GM21515 (cell line): ENCODE results near the gene RGS16.
"Not testable (repeated sequence)": the region's sequence is repeated elsewhere in the genome, so short reads cannot be mapped to it uniquely, and the experiment has no call there.

Source experiments
- ATAC-seq: cut with Tn5 transposase; IDR thresholded peaks from one replicate; pipeline ENCODE4 v1.9.1; 2021; ENCODE audit not compliant: unreplicated experiment

Gene RGS16

GRCh38 chr1:182604175-182605164, at the start of gene RGS16:
Gene RGS16, minus strand, starts transcription at chr1:182604389. Its CDS starts 130 bp downstream, at chr1:182604259.
- ATAC-seq, result peak; percentile 91

- no peak for ATAC-seq
Observed at GRCh38 chr1:182653986-182654385, 49.8 kb upstream of the RGS16 start.

- ATAC-seq, result no peak
Observed at GRCh38 chr1:182652933-182653332, 48.7 kb upstream of the RGS16 start.

- no peak for ATAC-seq
Observed at GRCh38 chr1:182651339-182651724, 47.1 kb upstream of the RGS16 start.

GRCh38 chr1:182650678-182651338, 46.6 kb upstream of the RGS16 start:
- ATAC-seq, result no peak

GRCh38 chr1:182649041-182649440, 44.9 kb upstream of the RGS16 start:
- ATAC-seq, result no peak

GRCh38 chr1:182646739-182647138, 42.5 kb upstream of the RGS16 start:
- no peak for ATAC-seq

- no peak for ATAC-seq
Observed at GRCh38 chr1:182644886-182645285, 40.7 kb upstream of the RGS16 start.

GRCh38 chr1:182643699-182644098, 39.5 kb upstream of the RGS16 start:
- ATAC-seq, result no peak

GRCh38 chr1:182642461-182642860, 38.3 kb upstream of the RGS16 start:
- ATAC-seq, result no peak

GRCh38 chr1:182641561-182641960, 37.4 kb upstream of the RGS16 start:
- ATAC-seq, result no peak

- ATAC-seq, result no peak
Observed at GRCh38 chr1:182639330-182639729, 35.1 kb upstream of the RGS16 start.

GRCh38 chr1:182637769-182638168, 33.6 kb upstream of the RGS16 start:
- no peak for ATAC-seq

- ATAC-seq, result no peak
Observed at GRCh38 chr1:182635871-182636270, 31.7 kb upstream of the RGS16 start.

GRCh38 chr1:182634306-182635072, 30.3 kb upstream of the RGS16 start:
- ATAC-seq, result no peak

GRCh38 chr1:182633657-182634281, 29.6 kb upstream of the RGS16 start:
- no peak for ATAC-seq

GRCh38 chr1:182633031-182633430, 28.8 kb upstream of the RGS16 start:
- ATAC-seq, result no peak

- ATAC-seq, result not testable (repeated sequence)
Observed at GRCh38 chr1:182632441-182632857, 28.3 kb upstream of the RGS16 start.

GRCh38 chr1:182631954-182632353, 27.8 kb upstream of the RGS16 start:
- ATAC-seq, result no peak

- ATAC-seq, result no peak
Observed at GRCh38 chr1:182631053-182631677, 27.0 kb upstream of the RGS16 start.
